PFSK-1 (cell line): ENCODE data around the gene STPG4.

Experiments used
- POLR2AphosphoS5 ChIP-seq: IDR thresholded peaks from 2 replicates; pipeline ENCODE4 v1.6.1; 2012; ENCODE audit warnings: low read depth, mild to moderate bottlenecking, control low read depth, low read length, moderate library complexity
- REST ChIP-seq, 2 experiments: IDR thresholded peaks; 2 replicates each; pipeline versions ENCODE4 v1.6.1 to v1.8.0; 2011 to 2012; ENCODE audit warnings: low read depth in 2 of 2, low read length in 2 of 2, control low read depth in 1 of 2, inconsistent platforms in 1 of 2, mild to moderate bottlenecking in 1 of 2, moderate library complexity in 1 of 2; ENCODE audit not compliant: insufficient read depth in 1 of 2
- TAF1 ChIP-seq: IDR thresholded peaks from 2 replicates; pipeline ENCODE4 v1.6.1; 2012; ENCODE audit warnings: low read length, control low read depth, borderline replicate concordance; ENCODE audit not compliant: insufficient read depth

DNA sequence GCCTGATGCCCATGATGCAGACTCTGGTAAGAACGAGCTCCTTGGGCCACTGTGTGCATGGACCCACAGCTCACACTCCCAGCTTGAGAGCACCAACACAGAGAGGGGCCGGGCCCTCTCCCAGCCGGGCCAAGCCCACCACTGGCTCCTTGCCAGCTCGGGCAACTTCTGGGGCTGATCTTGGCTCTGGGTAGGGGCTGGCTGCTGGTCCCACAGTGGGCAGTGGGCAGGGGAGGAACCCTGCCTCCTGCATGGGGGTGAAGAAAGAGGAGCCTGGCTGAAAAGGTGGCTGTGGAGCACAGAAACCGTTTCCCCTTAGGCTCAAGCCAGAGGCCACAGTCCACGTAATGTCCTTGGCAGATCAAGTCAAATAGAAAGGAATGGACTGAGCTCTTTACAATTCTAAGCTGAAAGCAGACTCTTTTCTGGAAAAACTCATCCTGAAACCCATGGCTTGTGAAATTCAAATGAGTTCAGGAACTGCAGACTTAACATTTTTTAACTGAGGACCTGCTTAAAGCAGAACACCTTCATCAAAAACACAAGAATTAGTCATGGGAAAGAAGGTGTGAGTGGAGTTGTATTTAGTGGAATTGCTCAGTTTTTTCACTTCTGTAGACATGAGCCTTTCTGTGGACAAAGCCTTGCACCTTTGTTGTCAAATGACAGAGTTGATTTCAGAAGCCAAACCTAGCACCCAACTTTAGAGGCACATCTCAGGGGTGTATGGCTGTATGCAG is 104.9 kb downstream of the STPG4 start:
- TF ChIP-seq REST (IDR thresholded peaks at IDR 0.05; ENCODE audit: insufficient read depth in 1 of 2, low read depth in 2 of 2, low read length in 2 of 2) = no peak
- no peak for TF ChIP-seq POLR2AphosphoS5
- TF ChIP-seq TAF1 = no peak
